T-helper 1 cell treated with Interleukin-12 subunit alpha and Interleukin-12 subunit beta and Interleukin-4 antibody, amounts not matched to agents 30 ng/mL and 1 ng/mL, for 36 hours (primary cell): Measurements from ENCODE around the gene WDR38. TPM values are rescaled to one million over a fixed set of nuclear protein-coding genes. Genes with fewer than 3 reads are reported as not detected.
"Not testable (repeated sequence)": the region's sequence is repeated elsewhere in the genome, so short reads cannot be mapped to it uniquely, and the experiment has no call there.

Experiments used
- intact Hi-C: fragments of 100-400 bp; cut with micrococcal nuclease; formaldehyde crosslinking; loops from one replicate; pipeline ENCODE4 v1.15.1; 2024
- total RNA-seq: library from RNA; stranded (reverse); gene quantifications from 2 replicates; pipeline ENCODE4 v1.2.3, GENCODE V29; 2022

The WDR38 gene
- total RNA-seq, 1 donor from 2014 or later, result not detected

DNA sequence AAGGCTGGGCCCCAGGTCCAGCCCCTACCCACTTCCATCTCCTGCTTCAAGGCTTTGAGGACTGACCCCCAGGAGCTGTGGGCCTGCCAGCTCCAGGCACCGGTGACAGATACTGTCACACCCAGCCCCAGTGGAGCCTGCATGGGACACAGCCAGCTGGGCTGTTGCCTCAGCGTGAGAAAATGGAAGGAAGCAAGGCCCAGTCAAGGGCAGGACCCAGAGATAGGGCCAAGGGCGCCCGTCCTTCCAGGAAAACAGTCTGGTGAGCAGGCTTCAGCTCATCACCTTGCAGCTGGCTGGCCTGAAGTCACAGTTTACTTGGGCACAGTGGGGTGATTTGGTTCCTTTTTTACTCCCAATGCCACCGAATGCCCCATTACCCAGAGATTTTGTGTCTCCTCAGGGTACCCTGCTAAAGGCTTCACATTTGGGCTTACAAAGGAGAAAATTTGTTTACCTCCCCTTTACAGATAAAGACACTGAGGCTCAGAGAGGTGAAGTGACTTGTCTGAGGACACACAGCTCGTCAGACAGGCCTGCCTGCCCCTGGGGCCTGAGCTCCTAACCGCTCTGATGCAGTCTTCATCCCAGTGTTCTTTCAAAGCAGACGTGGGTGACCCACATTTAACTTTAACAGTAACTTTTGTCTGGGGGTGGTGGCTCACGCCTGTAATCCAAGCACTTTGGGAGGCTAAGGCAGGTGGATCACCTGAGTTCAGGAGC lies 21.5 kb upstream of the WDR38 start:
- intact Hi-C loops, result no loop called here

DNA sequence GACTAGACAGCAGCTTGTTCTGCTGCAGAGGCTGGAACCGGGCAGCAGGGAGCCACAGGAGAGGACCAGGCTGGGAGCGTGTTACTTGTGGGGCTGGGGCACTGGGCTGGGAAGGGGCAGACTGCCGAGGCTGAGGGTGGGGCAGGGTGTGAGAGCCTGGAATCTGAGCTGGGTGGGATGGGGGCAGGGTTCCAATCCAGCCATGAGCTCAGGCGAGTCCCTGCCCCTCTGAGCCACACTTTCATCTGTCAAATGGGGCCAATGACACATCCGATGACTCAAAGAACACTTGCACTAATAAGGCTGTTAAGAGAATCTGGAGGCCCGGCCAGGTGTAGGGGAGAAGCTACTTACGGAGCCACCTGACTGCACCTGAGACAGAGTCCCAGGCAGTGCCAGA lies 18.7 kb upstream of the WDR38 start:
- intact Hi-C loops, result no loop called here

DNA sequence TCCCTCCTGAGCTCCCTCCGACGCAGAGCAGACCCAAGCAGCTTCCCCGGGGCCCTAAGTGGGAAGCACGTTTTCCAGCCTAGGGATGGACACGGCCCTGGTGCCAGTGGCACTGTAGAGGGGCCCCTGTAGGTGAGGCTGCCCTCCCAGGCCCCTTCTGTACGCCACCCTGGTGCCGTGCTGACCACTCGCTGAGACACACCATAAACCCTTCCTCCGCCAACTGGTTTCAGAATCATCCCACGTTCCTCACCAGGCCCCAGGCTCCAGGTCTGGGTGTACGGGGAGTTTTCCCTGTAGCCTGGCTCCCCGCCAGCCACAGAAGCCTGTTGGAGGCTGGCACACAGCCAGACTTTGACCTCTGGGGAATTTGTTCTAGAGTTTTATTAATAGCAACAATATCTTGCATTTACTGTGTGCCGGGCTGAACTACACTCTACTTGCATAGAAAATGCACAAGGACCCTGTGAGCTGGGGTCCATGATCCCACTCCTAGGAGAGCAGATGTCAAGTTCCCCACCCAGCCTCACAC lies 18.2 kb upstream of the WDR38 start:
- intact Hi-C loops, result no loop called here

DNA sequence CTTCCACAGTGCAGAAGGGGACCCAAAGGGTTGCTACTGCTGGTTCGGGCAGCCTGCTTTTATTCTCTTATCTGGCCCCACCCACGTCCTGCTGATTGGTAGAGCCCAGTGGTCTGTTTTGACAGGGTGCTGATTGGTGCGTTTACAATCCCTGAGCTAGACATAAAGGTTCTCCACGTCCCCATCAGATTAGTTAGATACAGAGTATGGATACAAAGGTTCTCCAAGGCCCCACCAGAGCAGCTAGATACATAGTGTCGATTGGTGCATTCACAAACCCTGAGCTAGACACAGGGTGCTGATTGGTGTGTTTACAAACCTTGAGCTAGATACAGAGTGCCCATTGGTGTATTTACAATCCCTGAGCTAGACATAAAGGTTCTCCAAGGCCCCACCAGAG lies 15.1 kb upstream of the WDR38 start:
- intact Hi-C loops, result not testable (repeated sequence)

DNA sequence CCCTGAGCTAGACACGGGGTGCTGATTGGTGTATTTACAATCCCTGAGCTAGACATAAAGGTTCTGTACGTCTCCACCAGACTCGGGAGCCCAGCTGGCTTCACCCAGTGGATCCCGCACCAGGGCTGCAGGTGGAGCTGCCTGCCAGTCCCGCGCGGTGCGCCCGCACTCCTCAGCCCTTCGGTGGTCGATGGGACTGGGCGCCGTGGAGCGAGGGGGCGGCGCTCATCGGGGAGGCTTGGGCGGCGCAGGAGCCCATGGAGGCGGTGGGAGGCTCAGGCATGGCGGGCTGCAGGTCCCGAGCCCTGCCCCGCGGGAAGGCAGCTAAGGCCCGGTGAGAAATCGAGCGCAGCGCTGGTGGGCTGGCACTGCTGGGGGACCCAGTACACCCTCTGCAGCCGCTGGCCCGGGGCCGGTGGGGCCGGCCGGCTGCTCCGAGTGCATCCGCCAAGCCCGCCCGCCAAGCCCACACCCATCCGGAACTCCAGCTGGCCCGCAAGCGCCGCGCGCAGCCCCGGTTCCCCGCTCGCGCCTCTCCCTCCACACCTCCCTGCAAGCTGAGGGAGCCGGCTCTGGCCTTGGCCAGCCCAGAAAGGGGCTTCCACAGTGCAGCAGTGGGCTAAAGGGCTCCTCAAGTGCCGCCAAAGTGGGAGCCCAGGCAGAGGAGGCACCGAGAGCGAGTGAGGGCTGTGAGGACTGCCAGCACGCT lies 14.5 kb upstream of the WDR38 start:
- intact Hi-C loops, result not testable (repeated sequence)

DNA sequence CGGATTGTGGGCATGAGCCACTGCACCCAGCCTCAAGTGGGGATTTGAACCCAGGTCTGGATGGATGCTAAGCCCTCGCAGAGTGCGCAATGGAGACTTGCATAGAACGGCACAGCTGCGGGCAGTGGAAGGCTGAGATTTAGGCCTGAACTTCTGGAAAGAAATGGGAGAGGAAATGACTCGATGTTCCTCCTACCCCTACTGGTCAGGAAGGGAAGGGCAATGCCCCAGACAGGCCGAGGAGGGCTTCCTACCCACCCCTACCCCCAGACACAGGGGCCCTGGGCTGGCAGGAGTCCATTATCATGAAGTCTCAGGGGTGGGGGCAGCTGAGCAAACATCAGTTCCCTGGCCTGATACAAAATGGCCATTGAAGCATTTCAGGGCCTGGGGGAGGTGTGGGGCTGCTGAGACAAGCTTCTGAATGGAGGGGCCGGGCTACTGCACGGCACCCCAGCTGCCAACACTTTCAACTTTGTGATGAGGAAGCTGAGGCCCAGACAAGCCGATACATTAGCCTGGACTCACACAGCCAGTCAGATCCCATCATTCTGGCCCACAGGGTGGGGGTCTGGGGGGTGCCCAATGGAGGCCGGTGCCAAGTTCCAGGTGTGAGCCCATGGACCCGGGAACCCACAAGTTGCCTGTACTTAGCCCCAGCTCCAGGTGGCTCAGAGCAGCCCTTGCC lies 13.5 kb upstream of the WDR38 start:
- intact Hi-C loops, result no loop called here

DNA sequence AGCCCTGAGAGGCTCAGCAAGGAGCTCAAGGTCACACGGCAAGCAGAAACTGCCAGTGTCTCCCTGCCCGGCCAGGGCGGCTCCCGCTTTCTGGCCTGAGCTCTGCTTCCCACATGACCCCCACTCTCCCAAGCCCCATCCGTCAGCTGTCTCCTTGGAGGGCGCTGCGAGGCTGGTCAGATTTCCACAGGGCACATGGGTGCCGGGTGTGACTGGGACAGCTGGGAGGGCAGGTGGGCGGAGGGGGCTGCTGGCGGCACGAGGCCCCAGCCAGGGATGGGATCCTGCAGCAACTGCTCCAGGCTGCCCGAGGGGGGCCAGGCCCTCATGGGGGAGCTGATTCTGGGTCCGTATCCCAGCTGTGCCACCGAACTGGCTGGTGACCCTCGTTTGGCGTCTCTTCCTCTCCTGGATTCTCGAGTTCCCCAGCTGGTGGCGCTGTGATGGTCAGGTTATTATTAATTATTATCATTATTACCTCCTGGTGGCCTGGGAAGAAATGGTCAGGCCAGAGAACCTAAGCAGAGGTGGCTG lies 12.9 kb upstream of the WDR38 start:
- intact Hi-C loops, result no loop called here

DNA sequence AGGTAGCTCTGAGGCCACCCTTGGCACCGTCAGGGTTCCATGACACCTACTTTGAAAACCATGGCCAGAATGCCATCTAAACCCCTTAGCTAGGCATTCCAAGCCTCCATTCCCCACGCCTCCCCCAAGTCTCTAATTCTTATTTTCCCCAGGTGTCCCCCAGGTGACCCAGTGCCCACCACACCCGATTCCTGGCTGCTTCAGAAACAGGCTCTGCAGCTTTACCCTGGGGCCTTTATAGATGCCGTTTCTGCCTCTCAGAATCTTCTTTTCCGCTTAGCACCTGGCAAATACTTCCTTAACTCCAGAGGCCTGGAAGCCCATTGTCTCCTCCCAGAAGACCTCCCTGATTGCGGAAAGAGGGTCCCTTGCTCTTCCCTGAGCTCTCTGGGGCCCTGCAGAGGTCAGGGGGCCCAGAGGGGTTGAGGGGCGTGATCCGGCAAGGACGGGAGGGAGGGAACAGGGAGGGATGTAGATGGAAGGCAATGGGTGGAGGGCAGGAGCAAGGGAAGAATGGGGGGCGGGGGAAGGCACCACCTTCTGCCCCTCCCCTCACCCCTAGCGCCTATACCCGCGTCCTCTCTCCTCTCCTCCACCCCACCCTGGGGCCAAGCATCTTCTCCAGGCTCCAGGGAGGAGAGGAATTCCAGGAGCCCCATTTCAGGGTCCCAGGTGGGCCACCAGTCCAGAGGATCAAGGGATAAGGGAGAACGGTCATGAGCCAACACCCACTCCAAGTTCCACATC lies 12.0 kb upstream of the WDR38 start:
- intact Hi-C loops, result no loop called here

DNA sequence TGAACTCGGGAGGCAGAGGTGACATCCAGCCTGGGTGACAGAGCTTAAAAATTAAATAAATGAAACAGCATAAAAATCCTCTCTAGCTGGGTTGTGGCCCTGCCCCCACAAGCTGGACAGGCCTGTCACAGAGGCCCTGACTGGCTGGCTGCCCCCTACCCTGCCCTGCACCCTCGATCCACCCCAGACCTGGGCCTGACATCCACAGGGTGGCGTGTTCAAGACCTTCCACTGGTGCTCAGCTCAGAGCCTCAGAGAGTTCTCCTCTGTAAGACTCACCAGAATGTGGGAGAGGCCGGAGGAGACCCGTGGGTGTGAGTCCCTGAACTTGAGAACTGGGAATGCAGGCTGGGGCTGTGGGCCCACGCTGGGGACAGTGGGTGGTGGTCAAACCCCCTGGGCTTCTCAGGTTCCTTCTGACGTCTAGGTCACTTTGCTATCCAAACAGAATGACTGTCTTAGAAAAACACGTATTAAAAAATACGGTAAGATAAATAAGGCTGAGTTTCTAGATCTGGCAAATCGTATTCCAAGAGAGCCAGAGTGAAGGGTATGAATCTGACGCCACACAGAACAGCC lies 9.7 kb upstream of the WDR38 start:
- intact Hi-C loops, result no loop called here

DNA sequence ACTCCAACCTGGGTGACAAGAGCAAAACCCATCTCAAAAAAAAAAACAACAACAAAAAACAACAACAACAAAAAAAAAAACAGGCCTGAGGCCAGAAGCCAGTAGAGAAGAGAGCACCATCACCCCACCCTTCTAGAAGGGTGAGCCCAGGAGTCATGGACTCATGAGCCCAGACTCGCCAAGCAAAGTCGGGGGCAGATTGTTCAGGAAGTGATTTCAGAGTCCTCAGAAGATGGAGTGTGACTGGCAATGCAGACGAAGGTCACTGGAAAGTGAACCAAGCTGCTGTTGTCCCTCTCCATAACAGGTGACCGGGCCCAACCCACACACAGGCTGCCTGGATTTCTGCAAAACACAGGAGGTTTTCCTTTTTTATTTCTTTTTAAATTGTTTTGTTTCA lies 9.0 kb upstream of the WDR38 start:
- intact Hi-C loops, result no loop called here

DNA sequence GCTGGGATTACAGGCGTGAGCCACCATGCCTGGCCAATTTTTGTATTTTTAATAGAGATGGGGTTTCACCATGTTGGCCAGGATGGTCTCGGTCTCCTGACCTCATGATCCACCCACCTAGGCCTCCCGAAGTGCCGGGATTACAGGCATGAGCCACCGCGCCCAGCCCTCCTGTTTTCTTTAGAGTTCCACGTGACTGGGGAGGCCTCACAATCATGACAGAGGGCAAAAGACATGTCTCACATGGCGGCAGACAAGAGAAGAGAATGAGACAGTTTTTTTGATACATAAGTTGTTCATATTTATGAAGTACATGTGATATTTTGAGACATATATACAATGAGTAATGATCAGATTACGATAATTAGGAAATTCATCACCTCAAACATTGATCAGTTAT lies 6.8 kb upstream of the WDR38 start:
- intact Hi-C loops, result not testable (repeated sequence)

DNA sequence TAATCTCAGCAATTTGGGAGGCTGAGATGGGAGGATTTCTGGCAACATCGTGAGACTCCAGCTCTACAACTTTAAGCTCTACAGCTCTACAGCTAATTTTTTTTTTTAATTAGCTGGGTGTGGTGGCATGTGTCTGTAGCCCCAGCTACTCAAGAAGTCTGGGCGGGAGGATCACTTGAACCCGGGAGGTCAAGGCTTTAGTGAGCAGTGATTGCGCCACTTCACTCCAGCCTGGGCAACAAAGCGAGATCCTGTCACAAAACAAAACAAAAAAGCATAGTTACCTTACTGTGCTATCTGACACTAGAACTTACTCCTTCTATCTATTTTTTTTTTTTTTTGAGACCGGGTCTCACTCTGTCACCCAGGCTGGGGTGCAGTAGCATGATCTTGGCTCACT lies 6.3 kb upstream of the WDR38 start:
- intact Hi-C loops, result no loop called here

DNA sequence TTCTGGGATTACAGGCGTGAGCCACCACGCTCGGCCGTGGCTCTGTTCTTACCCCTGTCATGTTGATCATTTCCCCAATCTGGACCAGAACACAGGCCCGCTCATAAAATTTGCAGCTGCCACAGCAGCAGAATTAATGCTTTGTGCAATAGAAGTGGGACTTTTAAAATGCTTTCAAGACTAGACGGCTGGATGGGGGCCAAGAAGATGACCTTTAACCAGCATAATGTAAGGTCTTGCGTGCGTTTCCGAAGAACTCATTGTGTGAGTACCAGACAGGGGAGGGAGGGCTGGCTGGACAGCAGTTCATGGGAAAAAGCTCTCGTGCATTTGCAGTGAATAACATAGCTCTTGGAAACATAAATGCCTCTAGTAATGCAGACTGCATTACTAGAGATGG lies 3.5 kb upstream of the WDR38 start:
- intact Hi-C loops, result no loop called here

DNA sequence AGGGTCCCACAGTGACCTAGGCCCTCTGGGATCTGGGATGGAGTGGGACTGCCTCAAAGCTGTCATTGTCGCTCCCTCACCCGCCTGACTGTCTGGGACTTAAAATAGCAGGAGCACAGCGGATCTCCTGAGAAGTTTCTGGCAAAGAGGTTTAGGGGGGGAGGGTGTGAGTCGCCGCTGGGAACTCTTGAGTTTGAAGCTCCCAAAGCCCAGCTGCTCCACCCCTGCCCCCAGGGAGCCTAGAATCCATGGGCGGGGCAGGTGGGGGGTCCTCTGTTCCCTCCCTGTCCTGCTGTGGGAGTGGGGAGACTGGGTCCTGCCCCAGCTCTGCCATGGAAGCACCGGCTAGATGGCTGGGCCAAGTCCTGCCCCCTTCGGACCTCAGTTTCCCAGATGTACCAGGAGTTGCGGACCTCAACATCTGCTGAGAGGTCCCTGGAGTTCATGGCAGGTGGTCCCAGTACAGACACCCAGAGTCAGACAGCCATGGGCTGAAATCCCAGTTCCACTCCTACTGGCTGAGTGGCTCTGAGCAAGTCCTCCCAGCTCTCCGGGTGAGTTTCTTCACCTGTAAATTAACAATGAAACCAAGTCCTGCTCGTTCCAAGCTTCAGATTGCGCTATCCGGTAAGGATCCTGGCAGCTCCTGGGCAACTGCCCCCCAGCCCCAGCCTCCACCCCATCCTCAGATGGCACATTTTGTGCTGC lies 985 bp upstream of the WDR38 start:
- intact Hi-C loops, result loop anchor here (2.0 kb wide), 1 partner anchor 291 kb away; the partner anchor contains the start of gene SCAI

DNA sequence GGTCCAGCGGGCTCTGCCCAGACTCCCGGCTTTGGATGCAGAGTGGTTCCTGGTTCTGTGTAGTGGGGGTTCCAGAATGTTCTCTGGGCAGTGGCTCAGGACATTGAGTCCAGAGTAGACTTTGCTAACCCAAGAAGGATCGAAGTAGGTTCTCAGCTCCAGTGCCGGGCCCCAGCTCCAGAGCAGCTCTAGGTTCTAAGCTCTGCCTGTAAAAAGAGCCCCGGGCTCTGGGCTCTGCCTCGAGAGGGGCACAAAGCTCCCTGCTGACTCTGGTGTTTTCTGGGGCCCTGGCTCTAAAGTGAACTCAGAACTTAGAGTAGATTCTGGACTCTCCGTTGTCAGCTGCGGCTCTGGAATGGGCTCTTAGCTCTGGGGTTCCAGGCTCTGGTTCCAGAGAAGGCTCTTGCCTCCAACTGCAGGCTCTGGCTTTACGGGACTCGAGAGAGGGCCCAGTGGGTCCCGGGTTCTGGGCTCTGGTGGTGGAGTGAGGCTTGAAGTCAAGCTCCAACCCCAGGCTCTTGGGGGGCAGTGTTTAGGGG lies 414 bp downstream of the WDR38 start:
- intact Hi-C loops, result loop anchor here (1.0 to 2.0 kb wide), 7 partner anchors 9 to 289 kb away; partner anchors contain the start of genes ARPC5L and SCAI

DNA sequence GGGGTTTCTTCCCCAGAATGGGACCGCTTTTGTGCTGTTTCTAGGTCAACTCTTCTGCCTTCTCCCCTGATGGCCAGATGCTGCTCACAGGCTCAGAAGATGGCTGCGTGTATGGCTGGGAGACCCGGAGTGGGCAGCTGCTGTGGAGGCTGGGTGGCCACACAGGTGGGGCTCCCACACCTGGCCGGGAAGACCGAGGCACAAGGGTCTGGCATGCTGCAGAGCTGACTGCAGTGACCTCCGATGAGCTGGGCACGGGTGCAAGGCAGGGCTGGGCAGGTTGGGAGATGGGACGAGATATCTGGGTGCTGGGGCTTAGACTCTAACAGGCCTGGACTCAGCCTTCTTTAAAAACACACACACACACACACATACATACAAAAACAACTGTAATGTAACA lies 901 bp downstream of the WDR38 start:
- intact Hi-C loops, result no loop called here

DNA sequence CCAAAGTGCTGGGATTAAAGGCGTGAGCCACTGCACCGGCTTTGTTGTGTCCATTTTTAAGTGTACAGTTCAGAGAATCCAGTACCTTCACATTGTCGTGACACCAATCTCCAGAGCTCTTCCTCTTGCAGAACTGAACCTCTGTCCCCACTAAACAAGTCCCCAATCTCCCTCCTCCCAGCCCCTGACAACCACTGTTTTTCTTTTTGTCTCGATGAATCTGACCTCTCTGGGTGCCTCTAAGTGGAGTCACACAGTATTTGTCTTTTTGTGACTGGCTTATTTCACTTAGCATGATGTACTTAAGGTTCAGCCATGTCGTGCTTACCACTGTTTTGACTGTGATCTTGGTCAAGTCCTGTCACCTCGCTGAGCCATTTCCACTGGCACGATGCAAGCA lies 1.6 kb downstream of the WDR38 start:
- intact Hi-C loops, result no loop called here

DNA sequence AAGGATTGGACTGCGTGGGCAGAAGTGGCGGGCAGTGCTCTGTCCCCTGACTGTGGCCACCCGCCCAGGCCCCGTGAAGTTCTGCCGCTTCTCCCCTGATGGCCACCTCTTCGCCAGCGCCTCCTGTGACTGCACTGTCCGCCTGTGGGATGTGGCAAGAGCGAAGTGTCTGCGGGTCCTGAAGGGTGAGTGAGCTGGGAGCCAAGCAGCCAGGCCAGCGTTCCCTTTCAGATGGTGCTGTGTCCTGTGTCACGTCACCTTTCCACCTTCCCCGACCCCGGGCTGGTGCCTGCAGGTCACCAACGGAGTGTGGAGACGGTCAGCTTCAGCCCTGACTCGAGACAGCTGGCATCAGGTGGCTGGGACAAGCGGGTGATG lies 2.3 kb downstream of the WDR38 start:
- intact Hi-C loops, result no loop called here

DNA sequence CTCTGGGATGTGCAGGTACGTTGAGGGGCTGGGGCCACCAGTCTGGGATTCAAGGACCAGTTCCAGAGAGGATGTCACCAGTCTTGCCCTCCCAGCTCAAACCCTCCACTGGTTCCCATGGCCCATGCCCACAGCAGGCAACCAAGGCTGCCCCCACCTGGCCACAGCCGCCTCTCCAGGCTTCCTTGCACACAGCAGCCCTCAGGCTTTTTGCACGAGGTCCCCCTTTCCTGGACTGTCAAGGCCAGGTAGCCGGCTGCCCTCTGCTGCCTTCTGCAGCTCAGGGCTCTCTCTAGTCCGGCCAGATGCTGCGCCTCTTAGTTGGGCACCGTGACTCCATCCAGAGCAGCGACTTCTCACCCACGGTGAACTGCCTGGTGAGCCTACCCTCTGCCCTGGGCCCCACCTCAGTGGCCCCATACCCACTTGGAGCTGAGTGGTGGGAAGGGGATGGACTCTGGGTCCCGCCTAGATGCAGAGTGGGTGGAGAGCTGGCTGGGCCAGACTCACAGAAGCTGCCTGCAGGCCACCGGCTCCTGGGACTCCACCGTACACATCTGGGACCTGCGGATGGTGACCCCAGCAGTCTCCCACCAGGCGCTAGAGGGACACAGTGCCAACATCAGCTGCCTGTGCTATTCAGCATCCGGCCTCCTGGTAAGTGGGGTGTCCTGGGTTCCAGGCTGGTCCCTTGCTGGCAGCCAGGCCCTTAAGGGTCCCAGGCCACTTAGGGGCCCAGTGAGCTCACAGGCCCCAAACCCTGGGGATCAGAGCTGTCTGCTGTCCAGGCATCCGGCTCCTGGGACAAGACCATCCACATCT lies 2.9 kb downstream of the WDR38 start:
- intact Hi-C loops, result no loop called here
